Osteocyte (in vitro differentiated cells): ENCODE results near the gene C6orf52. TPM values are rescaled to one million over a fixed set of nuclear protein-coding genes. Genes with fewer than 3 reads are reported as not detected.

Source experiments
- DNase-seq: peaks from one replicate; pipeline ENCODE4 v3.0.0; 2021; ENCODE audit warnings: mixed read lengths; ENCODE audit not compliant: unreplicated experiment; ENCODE audit errors: extremely low spot score
- H3K27ac Mint-ChIP-seq: one replicate; pipeline ENCODE4 v1.8.0; 2021; ENCODE audit warnings: mild to moderate bottlenecking, mixed read lengths; ENCODE audit not compliant: unreplicated experiment
- H3K27me3 Mint-ChIP-seq: one replicate; pipeline ENCODE4 v1.8.0; 2021; ENCODE audit warnings: mixed read lengths; ENCODE audit not compliant: unreplicated experiment
- H3K36me3 Mint-ChIP-seq: one replicate; pipeline ENCODE4 v1.8.0; 2021; ENCODE audit warnings: mixed read lengths; ENCODE audit not compliant: unreplicated experiment
- H3K4me1 Mint-ChIP-seq: one replicate; pipeline ENCODE4 v1.8.0; 2021; ENCODE audit warnings: mixed read lengths; ENCODE audit not compliant: unreplicated experiment
- H3K4me3 Mint-ChIP-seq: one replicate; pipeline ENCODE4 v1.8.0; 2021; ENCODE audit warnings: mild to moderate bottlenecking, moderate library complexity, mixed read lengths; ENCODE audit not compliant: unreplicated experiment
- H3K9me3 Mint-ChIP-seq: one replicate; pipeline ENCODE4 v1.8.0; 2021; ENCODE audit warnings: mixed read lengths; ENCODE audit not compliant: unreplicated experiment
- total RNA-seq: library from RNA; stranded (reverse); gene quantifications from 2 replicates; pipeline ENCODE4 v1.2.1, GENCODE V29; 2021
- TF ChIP-seq, protein P1 (sequence below): fragments of 200-600 bp; sonication (generic); IDR thresholded peaks from 2 replicates; pipeline ENCODE4 v1.5.0; 2021; ENCODE audit warnings: antibody characterized with exemption, mild to moderate bottlenecking, moderate library complexity

Gene C6orf52
- total RNA-seq, 1 donor from 2014 or later, result 0.73 TPM

DNA sequence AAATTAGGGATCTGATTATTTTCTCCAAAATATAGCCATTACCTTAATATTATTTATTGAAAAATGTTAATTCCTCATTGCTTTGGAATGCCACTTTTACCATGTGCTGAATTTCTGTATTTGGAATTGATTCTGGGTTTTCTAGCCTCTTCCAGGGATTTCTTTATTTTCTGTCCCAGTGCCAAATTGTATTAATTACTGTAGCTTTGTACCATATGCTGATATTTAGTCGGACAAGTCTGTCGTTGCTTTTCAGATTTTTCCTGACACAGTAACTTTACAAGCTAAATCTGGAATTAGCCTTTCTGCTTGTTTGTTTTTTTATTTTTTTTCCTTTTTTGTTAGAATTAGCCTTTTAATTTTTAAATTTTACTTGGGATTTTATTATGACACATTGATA lies 42.3 kb upstream of the C6orf52 start:
- Mint-ChIP-seq H3K36me3 (peaks cover 13% of the 10 kb centered on the region), H3K4me1 (peaks cover 23% of the 10 kb centered on the region), H3K27me3 (no peaks in the 10 kb centered on the region), H3K4me3 (no peak overlapping the region), H3K27ac (no peak overlapping the region), H3K9me3 (no peaks in the 10 kb centered on the region)
- DNase-seq, result no peak
- TF ChIP-seq, protein P1, sequence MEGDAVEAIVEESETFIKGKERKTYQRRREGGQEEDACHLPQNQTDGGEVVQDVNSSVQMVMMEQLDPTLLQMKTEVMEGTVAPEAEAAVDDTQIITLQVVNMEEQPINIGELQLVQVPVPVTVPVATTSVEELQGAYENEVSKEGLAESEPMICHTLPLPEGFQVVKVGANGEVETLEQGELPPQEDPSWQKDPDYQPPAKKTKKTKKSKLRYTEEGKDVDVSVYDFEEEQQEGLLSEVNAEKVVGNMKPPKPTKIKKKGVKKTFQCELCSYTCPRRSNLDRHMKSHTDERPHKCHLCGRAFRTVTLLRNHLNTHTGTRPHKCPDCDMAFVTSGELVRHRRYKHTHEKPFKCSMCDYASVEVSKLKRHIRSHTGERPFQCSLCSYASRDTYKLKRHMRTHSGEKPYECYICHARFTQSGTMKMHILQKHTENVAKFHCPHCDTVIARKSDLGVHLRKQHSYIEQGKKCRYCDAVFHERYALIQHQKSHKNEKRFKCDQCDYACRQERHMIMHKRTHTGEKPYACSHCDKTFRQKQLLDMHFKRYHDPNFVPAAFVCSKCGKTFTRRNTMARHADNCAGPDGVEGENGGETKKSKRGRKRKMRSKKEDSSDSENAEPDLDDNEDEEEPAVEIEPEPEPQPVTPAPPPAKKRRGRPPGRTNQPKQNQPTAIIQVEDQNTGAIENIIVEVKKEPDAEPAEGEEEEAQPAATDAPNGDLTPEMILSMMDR, result no peak

DNA sequence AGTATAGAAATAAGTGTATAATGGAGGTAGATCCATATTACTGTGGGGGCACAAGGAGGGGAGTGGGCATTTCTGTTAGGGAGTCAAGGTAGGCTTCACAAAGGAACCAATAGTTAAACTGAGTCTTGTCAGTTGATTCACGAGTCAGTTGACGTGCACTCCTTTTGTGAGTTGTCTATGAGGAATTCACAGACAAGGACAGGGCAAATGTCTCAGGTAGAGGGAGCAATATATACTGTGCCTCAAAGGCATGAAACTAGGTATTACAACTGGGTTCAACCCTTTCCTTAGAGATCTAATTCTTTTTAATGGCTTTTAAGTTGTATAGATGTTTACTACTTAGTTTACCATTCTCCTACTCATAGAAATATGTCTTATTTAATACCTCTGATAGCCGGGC lies 39.4 kb upstream of the C6orf52 start:
- Mint-ChIP-seq H3K36me3 (peaks cover 20% of the 10 kb centered on the region), H3K4me1 (peaks cover 23% of the 10 kb centered on the region), H3K27me3 (no peaks in the 10 kb centered on the region), H3K27ac (peak overlapping the region; percentile 90), H3K9me3 (no peaks in the 10 kb centered on the region), H3K4me3 (no peak overlapping the region)
- TF ChIP-seq, protein P1, result no peak
- DNase-seq, result no peak

DNA sequence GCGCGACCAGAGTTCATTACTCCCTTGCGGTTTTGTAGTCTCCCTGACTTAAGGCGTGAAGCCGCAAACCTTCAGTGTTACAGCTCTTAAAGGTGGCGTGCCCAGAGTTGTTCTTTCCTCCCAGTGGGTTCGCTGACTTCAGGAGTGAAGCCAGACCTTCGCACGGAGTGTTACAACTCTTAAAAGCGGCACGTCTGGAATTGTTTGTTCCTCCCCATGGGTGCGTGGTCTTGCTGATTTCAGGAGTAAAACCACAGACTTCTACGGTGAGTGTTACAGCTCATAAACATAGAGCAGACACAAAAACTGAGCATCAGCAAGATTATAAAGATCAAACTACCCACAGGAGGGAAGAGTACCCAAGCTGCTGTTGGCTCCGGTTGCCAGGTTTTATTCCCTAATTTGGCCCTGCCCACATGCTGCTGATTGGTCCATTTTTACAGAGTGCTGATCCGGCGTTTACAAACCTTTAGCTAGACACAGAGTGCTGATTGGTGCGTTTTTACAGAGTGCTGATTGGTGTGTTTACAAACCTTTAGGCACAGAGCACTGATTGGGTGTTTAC lies 38.8 kb upstream of the C6orf52 start:
- TF ChIP-seq, protein P1, result no peak
- H3K9me3 Mint-ChIP-seq, result no peaks in the 10 kb centered on the region
- H3K36me3 Mint-ChIP-seq, result peaks cover 20% of the 10 kb centered on the region
- DNase-seq, result peak; percentile 36
- H3K27ac Mint-ChIP-seq, result peak overlapping the region; percentile 90
- peaks cover 23% of the 10 kb centered on the region for H3K4me1 Mint-ChIP-seq
- H3K27me3 Mint-ChIP-seq, result no peaks in the 10 kb centered on the region
- no peak overlapping the region for H3K4me3 Mint-ChIP-seq

DNA sequence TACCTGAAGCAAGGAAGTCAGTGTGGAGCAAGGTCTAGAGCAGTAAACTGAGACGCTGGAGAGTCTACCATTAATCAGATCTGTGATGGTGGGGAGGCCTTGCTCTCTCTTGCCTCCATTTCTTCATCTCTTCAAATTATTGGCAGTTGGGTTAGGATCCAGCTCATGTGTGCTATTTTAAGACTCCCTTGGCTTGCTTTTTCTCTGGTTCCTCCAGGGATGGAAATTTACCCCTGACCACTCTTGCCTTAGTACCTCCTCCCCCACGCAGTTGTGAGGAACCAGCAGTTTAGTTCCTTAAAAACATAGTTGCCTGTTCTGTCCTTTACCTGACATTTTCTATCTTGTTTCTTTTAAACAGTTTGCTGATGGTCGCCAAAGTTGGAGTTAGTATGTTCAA lies 35.8 kb upstream of the C6orf52 start:
- TF ChIP-seq, protein P1, result no peak
- Mint-ChIP-seq H3K27me3 (no peaks in the 10 kb centered on the region), H3K9me3 (no peaks in the 10 kb centered on the region), H3K27ac (no peak overlapping the region), H3K36me3 (peaks cover 36% of the 10 kb centered on the region), H3K4me3 (no peak overlapping the region), H3K4me1 (peaks cover 22% of the 10 kb centered on the region)
- DNase-seq, result peak; percentile 13

DNA sequence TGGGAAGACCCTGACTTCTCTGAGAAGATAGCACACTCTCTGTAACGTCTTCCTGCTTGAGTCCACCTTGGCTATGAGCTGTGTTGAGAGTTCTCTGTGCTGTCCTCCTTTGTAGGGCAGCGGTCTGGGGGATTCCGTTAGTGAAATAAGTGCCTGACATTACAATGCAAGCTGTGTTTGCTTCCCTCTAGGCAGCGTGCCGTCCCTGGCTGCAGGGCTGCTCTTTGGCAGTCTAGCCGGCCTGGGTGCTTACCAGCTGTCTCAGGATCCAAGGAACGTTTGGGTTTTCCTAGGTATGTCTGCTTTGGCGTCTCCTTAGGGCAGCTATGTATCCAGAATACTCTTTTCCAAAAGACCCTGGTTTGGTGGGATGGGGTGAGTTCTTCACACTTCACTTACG lies 31.3 kb upstream of the C6orf52 start:
- TF ChIP-seq, protein P1, result no peak
- peak; percentile 65 for DNase-seq
- H3K36me3 Mint-ChIP-seq, result peaks cover 24% of the 10 kb centered on the region
- peak overlapping the region; percentile 51 for H3K4me3 Mint-ChIP-seq
- H3K4me1 Mint-ChIP-seq, result peaks cover 32% of the 10 kb centered on the region
- no peaks in the 10 kb centered on the region for H3K27me3 Mint-ChIP-seq
- H3K9me3 Mint-ChIP-seq, result no peaks in the 10 kb centered on the region
- peak overlapping the region; percentile 47 for H3K27ac Mint-ChIP-seq
